IMR-90 (cell line): Measurements from ENCODE around the gene OR7G3.

Experiments
- SMC3 ChIP-seq: fragments of 150-350 bp; IDR thresholded peaks from 2 replicates; pipeline ENCODE4 v1.6.1; 2016; ENCODE audit warnings: low read depth, mild to moderate bottlenecking, antibody characterized with exemption, low read length, moderate library complexity
- TF ChIP-seq, protein P1 (sequence below): conservative IDR thresholded peaks from 2 replicates; pipeline ENCODE4 v1.5.1; 2012; ENCODE audit warnings: mild to moderate bottlenecking, low read depth, low read length, improper control_type of control experiment

DNA sequence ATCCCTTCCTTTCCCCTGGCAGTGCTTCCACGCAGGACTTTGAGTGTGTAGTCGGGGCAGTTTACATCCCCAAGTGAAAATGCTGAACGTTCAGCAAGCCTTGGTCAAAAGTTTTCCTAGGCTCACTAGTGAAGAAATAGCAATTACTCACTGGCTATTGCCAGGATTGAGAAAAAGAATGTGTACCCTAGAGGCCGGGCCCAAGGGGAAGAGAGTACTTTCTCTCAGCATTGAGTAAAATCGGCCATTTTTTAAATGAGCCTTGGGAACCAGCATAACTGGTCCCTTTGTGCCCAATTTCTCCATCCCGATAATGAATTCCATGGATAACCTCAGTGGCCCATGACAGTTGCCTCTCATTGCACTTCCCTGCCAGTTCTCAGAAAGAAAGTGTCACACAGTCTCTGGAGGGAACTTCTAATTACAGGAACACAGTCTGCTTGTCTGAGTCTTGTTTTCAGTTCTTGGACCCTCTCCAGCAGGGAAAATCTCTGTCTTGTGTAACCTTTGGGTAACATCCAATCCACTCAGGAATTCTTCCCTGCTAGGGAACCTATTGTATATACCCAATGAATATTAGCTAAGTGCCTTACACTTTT, 44.7 kb upstream of the OR7G3 start:
- TF ChIP-seq, protein P1, sequence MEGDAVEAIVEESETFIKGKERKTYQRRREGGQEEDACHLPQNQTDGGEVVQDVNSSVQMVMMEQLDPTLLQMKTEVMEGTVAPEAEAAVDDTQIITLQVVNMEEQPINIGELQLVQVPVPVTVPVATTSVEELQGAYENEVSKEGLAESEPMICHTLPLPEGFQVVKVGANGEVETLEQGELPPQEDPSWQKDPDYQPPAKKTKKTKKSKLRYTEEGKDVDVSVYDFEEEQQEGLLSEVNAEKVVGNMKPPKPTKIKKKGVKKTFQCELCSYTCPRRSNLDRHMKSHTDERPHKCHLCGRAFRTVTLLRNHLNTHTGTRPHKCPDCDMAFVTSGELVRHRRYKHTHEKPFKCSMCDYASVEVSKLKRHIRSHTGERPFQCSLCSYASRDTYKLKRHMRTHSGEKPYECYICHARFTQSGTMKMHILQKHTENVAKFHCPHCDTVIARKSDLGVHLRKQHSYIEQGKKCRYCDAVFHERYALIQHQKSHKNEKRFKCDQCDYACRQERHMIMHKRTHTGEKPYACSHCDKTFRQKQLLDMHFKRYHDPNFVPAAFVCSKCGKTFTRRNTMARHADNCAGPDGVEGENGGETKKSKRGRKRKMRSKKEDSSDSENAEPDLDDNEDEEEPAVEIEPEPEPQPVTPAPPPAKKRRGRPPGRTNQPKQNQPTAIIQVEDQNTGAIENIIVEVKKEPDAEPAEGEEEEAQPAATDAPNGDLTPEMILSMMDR, result no peak
- TF ChIP-seq SMC3, result no peak
